CD4-positive, CD25-positive, alpha-beta regulatory T cell (primary cell): ENCODE measurements around the gene EPS15. TPM values are rescaled to one million over a fixed set of nuclear protein-coding genes. Genes with fewer than 3 reads are reported as not detected.

Experiments
- ATAC-seq, 2 donors: fragments of 150-1000 bp; cut with Tn5 transposase; one replicate each; pipeline ENCODE4 v1.10.0; 2021; ENCODE audit warnings: low read depth in 2 of 2, moderate number of reproducible peaks in 2 of 2, moderate library complexity in 1 of 2
- DNase-seq, 3 donors: peaks; one replicate each; pipeline versions ENCODE4 v3.0.0 to v3.0.0-alpha.2; 2012 to 2022; ENCODE audit warnings: mixed read lengths in 1 of 3
- H3K27ac ChIP-seq: one replicate; pipeline ENCODE4 v1.7.0; 2013; ENCODE audit warnings: mild to moderate bottlenecking, low read length; ENCODE audit not compliant: insufficient read depth, poor library complexity, severe bottlenecking
- H3K27me3 ChIP-seq: one replicate; pipeline ENCODE4 v1.7.0; 2013; ENCODE audit warnings: low read length; ENCODE audit not compliant: control insufficient read depth, insufficient read depth
- H3K36me3 ChIP-seq: one replicate; pipeline ENCODE4 v1.7.0; 2013; ENCODE audit warnings: mild to moderate bottlenecking, low read length, moderate library complexity; ENCODE audit not compliant: control insufficient read depth, insufficient read depth
- H3K4me1 ChIP-seq: 2 replicates; pipeline ENCODE4 v1.7.0; 2013; ENCODE audit warnings: mild to moderate bottlenecking, low read length; ENCODE audit not compliant: insufficient read depth, control insufficient read depth, poor library complexity, severe bottlenecking
- H3K4me3 ChIP-seq: one replicate; pipeline ENCODE4 v1.7.0; 2013; ENCODE audit warnings: low read depth, mild to moderate bottlenecking, low read length, moderate library complexity
- H3K9me3 ChIP-seq, 2 experiments: 1 replicate in 1 of 2; 2 replicates in 1 of 2; pipeline ENCODE4 v1.7.0; 2013; ENCODE audit warnings: low read length in 2 of 2, mild to moderate bottlenecking in 1 of 2, moderate library complexity in 1 of 2; ENCODE audit not compliant: control insufficient read depth in 2 of 2
- H3K27ac Mint-ChIP-seq, 3 donors: one replicate each; pipeline ENCODE4 v1.8.0; 2020 to 2022; ENCODE audit warnings: mild to moderate bottlenecking in 3 of 3, mixed read lengths in 3 of 3, moderate library complexity in 2 of 3
- H3K27me3 Mint-ChIP-seq: one replicate; pipeline ENCODE4 v1.8.0; 2022; ENCODE audit warnings: mild to moderate bottlenecking, mixed read lengths
- H3K36me3 Mint-ChIP-seq: one replicate; pipeline ENCODE4 v1.8.0; 2020; ENCODE audit warnings: mixed read lengths
- H3K4me1 Mint-ChIP-seq, 4 donors: one replicate each; pipeline ENCODE4 v1.8.0; 2020 to 2022; ENCODE audit warnings: mixed read lengths in 4 of 4, mild to moderate bottlenecking in 1 of 4
- H3K4me3 Mint-ChIP-seq, 4 donors: one replicate each; pipeline ENCODE4 v1.8.0; 2020 to 2022; ENCODE audit warnings: mild to moderate bottlenecking in 4 of 4, mixed read lengths in 4 of 4, moderate library complexity in 3 of 4
- H3K9me3 Mint-ChIP-seq, 7 donors: one replicate each; pipeline ENCODE4 v1.8.0; 2020 to 2022; ENCODE audit warnings: mixed read lengths in 7 of 7, mild to moderate bottlenecking in 3 of 7, moderate library complexity in 2 of 7
- polyA plus RNA-seq, 4 donors: library from polyadenylated mRNA; unstranded; fragments of 300-500 nt; fragmentation: Illumina TruSeq; gene quantifications; one replicate each; pipeline ENCODE4 v1.2.3, GENCODE V29; 2021
- total RNA-seq: library from RNA; stranded (reverse); gene quantifications from one replicate; pipeline ENCODE4 v1.2.3, GENCODE V29; 2022

EPS15 gene
- total and polyA plus RNA-seq, 5 donors from 2014 or later: 58.5 to 135 (median 83.5) TPM

- H3K4me1 Mint-ChIP-seq: peaks cover 44 to 74% (median 63%) of the 10 kb centered on the region in 4 donors
- Histone ChIP-seq H3K9me3 (no peaks in the 10 kb centered on the region), H3K27ac (peak overlapping the region; percentile 83), H3K36me3 (no peaks in the 10 kb centered on the region), H3K4me1 (peaks cover 74% of the 10 kb centered on the region), H3K4me3 (peak overlapping the region; percentile 95), H3K27me3 (no peaks in the 10 kb centered on the region)
- DNase-seq: no peak
- peak overlapping the region; percentile 92 to 99 (median 96) for H3K4me3 Mint-ChIP-seq
- peak overlapping the region; percentile 97 to 99 (median 98) for H3K27ac Mint-ChIP-seq
- H3K27me3 Mint-ChIP-seq: no peaks in the 10 kb centered on the region
- H3K36me3 Mint-ChIP-seq: no peaks in the 10 kb centered on the region
- no peaks in the 10 kb centered on the region for H3K9me3 Mint-ChIP-seq
- ATAC-seq: no peak
These were observed 1.6 kb downstream of the EPS15 start for GRCh38 chr1:51517361-51518032.

GRCh38 chr1:51516649-51517158, 2.4 kb downstream of the EPS15 start:
- H3K27ac ChIP-seq: peak overlapping the region; percentile 83
- H3K27me3 ChIP-seq: no peaks in the 10 kb centered on the region
- H3K36me3 ChIP-seq: no peaks in the 10 kb centered on the region
- H3K9me3 Mint-ChIP-seq: no peaks in the 10 kb centered on the region
- peak overlapping the region; percentile 38 to 97 (median 89) for H3K27ac Mint-ChIP-seq
- peaks cover 52 to 81% (median 71%) of the 10 kb centered on the region in 4 donors for H3K4me1 Mint-ChIP-seq
- ATAC-seq (no peak), DNase-seq (no peak)
- H3K9me3 ChIP-seq: no peaks in the 10 kb centered on the region
- peak overlapping the region; percentile 95 for H3K4me3 ChIP-seq
- no peaks in the 10 kb centered on the region for H3K27me3 Mint-ChIP-seq
- peak overlapping the region; percentile 92 to 99 (median 96) for H3K4me3 Mint-ChIP-seq
- peaks cover 81% of the 10 kb centered on the region for H3K4me1 ChIP-seq
- H3K36me3 Mint-ChIP-seq: no peaks in the 10 kb centered on the region

- H3K36me3 Mint-ChIP-seq: no peaks in the 10 kb centered on the region
- H3K4me3 Mint-ChIP-seq: peak overlapping the region; percentile 92 to 99 (median 96)
- DNase-seq: no peak
- no peaks in the 10 kb centered on the region for H3K9me3 ChIP-seq
- H3K27me3 ChIP-seq: no peaks in the 10 kb centered on the region
- H3K4me1 ChIP-seq: peaks cover 79% of the 10 kb centered on the region
- no peak for ATAC-seq
- no peaks in the 10 kb centered on the region for H3K36me3 ChIP-seq
- no peaks in the 10 kb centered on the region for H3K27me3 Mint-ChIP-seq
- H3K9me3 Mint-ChIP-seq: no peaks in the 10 kb centered on the region
- H3K4me3 ChIP-seq: peak overlapping the region; percentile 95
- peak overlapping the region; percentile 83 for H3K27ac ChIP-seq
- H3K27ac Mint-ChIP-seq: peak overlapping the region; percentile 75 to 97 (median 89)
- peaks cover 53 to 83% (median 73%) of the 10 kb centered on the region in 4 donors for H3K4me1 Mint-ChIP-seq
These were observed 3.0 kb downstream of the EPS15 start for GRCh38 chr1:51515982-51516648.

- Histone ChIP-seq H3K27me3 (no peaks in the 10 kb centered on the region), H3K4me1 (peaks cover 72% of the 10 kb centered on the region), H3K27ac (peak overlapping the region; percentile 71), H3K36me3 (no peaks in the 10 kb centered on the region), H3K9me3 (no peaks in the 10 kb centered on the region), H3K4me3 (peak overlapping the region; percentile 95)
- H3K9me3 Mint-ChIP-seq: no peaks in the 10 kb centered on the region
- DNase-seq: no peak
- H3K4me1 Mint-ChIP-seq: peaks cover 49 to 82% (median 70%) of the 10 kb centered on the region in 4 donors
- peak overlapping the region; percentile 92 to 99 (median 96) for H3K4me3 Mint-ChIP-seq
- no peaks in the 10 kb centered on the region for H3K27me3 Mint-ChIP-seq
- peak overlapping the region; percentile 75 to 97 (median 89) for H3K27ac Mint-ChIP-seq
- H3K36me3 Mint-ChIP-seq: no peaks in the 10 kb centered on the region
- no peak for ATAC-seq
These were observed 3.6 kb downstream of the EPS15 start for GRCh38 chr1:51515312-51515960.

- Mint-ChIP-seq H3K4me1 (peaks cover 46 to 82% (median 70%) of the 10 kb centered on the region in 4 donors), H3K36me3 (no peaks in the 10 kb centered on the region), H3K27ac (peak overlapping the region; percentile 53 to 84 (median 78)), H3K9me3 (no peaks in the 10 kb centered on the region), H3K27me3 (no peaks in the 10 kb centered on the region), H3K4me3 (peak overlapping the region; percentile 79 to 99 (median 96))
- H3K36me3 ChIP-seq: no peaks in the 10 kb centered on the region
- DNase-seq (no peak), ATAC-seq (no peak)
- H3K4me1 ChIP-seq: peaks cover 68% of the 10 kb centered on the region
- H3K4me3 ChIP-seq: peak overlapping the region; percentile 95
- H3K27ac ChIP-seq: peak overlapping the region; percentile 71
- H3K9me3 ChIP-seq: no peaks in the 10 kb centered on the region
- H3K27me3 ChIP-seq: no peaks in the 10 kb centered on the region
These were observed 4.3 kb downstream of the EPS15 start for GRCh38 chr1:51514733-51515132.

- Histone ChIP-seq H3K4me3 (peak overlapping the region; percentile 21), H3K4me1 (peaks cover 61% of the 10 kb centered on the region), H3K36me3 (peaks cover under 1% of the 10 kb centered on the region), H3K27ac (no peak overlapping the region), H3K9me3 (no peaks in the 10 kb centered on the region), H3K27me3 (no peaks in the 10 kb centered on the region)
- peak in 1 of 3 donors; percentile 30 for DNase-seq
- peak; percentile 61 to 71 for ATAC-seq
- H3K4me3 Mint-ChIP-seq: peak overlapping the region; percentile 10 to 68 (median 44)
- no peaks in the 10 kb centered on the region for H3K36me3 Mint-ChIP-seq
- peaks cover 56 to 88% (median 74%) of the 10 kb centered on the region in 4 donors for H3K4me1 Mint-ChIP-seq
- H3K27me3 Mint-ChIP-seq: no peaks in the 10 kb centered on the region
- peak overlapping the region in 2 of 3 donors; percentile 42 to 82 for H3K27ac Mint-ChIP-seq
- H3K9me3 Mint-ChIP-seq: no peaks in the 10 kb centered on the region
These were observed 6.5 kb downstream of the EPS15 start for GRCh38 chr1:51512606-51513005.

- Mint-ChIP-seq H3K9me3 (no peaks in the 10 kb centered on the region), H3K27me3 (no peaks in the 10 kb centered on the region), H3K36me3 (no peaks in the 10 kb centered on the region), H3K4me1 (peaks cover 53 to 87% (median 73%) of the 10 kb centered on the region in 4 donors), H3K4me3 (peak overlapping the region in 3 of 4 donors; percentile 10 to 68 (median 65)), H3K27ac (no peak overlapping the region)
- DNase-seq (no peak), ATAC-seq (no peak)
- Histone ChIP-seq H3K9me3 (no peaks in the 10 kb centered on the region), H3K27ac (no peak overlapping the region), H3K27me3 (no peaks in the 10 kb centered on the region), H3K4me1 (peaks cover 56% of the 10 kb centered on the region), H3K4me3 (peak overlapping the region; percentile 21), H3K36me3 (peaks cover 6% of the 10 kb centered on the region)
These were observed 6.9 kb downstream of the EPS15 start for GRCh38 chr1:51512120-51512519.
